GM21529 (cell line): Measurements from ENCODE around the gene ACTR10.
A peak's percentile ranks its signal among the peaks of the same experiment; 100 is the strongest.
"Not testable (repeated sequence)": the region's sequence is repeated elsewhere in the genome, so short reads cannot be mapped to it uniquely, and the experiment has no call there.

Source experiments
- ATAC-seq: cut with Tn5 transposase; IDR thresholded peaks from one replicate; pipeline ENCODE4 v1.9.1; 2021; ENCODE audit not compliant: unreplicated experiment

ACTR10 gene

DNA sequence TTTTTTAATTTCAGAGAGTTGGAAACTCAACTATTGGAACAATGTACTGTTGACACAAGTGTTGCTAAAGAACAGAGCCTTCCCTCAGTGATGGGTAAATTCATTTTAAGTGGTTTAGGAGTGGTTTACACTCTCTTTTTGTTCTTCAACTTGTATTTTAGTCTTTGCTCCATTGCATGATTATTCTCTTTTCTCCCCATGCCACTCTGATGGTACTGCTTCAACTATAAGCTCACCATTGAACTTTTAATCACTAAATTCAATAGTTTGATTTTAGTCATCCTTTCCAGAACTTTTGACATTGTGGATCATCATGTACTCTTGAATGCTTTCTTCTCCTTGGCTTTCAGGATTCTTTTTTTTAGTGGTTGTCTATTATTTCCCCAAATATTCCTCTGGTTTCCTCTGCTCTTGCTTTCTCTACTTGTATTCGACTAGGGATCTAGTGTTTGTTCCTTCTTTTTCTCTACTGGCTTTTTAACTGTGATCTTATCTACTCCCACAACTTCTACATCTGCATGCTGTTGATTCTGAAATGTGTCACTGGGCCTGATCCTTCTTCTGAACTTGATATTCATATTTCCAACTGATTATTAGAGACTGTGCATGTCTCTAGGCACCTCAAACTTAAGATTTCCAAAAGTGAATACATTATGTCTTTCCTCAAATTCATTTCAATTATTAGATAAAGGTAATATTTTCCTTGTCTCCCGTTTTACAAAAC, 15.4 kb downstream of the ACTR10 start:
- ATAC-seq, result no peak

DNA sequence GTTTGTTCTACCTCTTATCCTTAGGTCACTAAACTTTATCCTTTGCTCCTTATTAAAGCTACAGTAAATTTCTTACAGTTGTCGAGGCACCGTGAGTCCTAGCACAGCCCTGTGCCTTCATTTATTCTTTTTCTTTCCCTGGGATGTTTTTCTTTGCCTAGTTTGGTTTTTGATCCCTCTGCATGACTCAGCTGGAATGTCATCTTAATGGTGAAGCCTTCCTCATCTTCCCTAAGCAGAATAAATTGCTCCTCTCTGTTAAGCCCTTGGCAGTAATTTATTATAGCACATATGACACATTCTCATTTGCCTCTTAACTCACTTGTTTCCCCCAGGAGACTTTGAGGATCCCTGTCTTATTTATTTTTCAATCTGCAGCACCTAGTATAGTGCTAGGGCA, 16.6 kb downstream of the ACTR10 start:
- ATAC-seq, result no peak

DNA sequence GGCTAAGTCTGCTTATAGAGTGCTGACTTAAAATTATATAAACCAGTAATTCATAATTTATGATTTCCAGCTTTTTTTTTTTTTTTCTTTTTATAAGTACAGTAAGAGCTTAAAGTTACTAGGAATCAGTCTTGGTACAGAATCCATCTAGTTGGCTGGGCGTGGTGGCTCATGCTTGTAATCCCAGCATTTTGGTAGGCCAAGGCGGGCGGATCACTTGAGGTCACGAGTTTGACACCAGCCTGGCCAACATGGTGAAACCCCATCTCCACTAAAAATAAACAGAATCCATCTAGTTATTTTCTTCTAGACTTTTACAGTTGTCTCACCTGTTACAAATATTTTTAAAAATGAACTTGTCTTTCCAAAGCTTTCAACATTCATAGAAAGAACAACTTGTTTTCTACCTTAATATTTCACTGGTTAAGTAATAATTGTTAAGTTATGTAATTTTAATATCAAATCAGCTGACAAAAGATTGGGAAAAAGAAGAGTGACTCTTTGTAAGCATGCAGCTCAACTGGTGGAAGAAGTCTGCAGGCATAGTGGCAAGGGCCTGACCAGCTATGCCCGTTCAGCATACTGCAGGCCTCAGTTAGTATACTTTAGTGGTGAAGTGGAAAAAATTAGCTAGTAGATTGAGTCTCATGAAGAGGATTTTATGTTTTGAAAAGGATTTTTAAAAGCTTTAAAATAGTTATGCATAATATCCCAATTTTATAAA, 27.3 kb downstream of the ACTR10 start:
- no peak for ATAC-seq

DNA sequence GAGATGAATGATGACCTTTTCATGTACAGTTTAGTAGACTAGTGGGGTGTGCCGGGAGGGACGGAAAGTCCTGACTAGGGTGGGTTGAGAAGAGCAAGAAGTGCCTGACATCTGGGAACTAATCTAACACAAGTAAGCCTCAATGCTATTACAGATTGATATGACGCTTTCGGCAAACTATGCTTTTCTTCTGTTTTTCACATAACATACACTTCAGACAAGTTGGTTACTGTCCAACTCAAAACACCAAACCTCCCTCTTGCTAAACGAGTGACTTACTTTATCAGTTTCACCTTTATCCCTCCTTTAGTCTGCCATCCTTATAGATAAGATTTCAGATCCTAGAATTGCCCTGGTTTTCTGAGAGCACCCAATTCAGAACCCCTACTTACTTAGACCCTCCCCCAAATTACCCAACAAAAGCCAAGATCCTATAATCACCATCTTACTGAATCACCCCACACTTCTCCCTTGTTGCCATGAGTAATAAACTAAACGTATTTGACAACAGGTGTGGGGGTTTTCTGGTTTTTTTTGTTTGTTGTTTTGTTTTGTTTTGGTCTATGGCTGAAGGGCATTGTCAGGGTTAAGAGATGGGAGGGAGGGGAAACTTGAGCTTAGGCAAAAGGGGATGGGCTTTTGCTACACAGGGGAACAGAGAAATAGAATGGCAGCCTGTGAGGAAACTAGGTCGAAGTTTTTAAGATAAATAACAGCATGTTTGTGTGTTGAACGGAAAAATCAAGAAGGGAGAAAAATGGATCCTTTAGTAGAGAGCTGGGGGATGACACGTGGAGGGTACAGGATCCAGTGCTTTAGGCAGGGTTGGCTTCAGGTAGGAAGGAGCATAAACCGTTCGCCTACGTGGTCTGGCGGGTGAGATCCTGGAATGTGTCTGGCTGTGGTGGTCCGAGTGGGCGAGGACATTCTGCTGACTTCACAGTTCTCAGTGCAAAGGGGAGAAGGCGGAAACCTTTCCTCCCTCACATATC, 38.6 kb downstream of the ACTR10 start:
- no peak for ATAC-seq

DNA sequence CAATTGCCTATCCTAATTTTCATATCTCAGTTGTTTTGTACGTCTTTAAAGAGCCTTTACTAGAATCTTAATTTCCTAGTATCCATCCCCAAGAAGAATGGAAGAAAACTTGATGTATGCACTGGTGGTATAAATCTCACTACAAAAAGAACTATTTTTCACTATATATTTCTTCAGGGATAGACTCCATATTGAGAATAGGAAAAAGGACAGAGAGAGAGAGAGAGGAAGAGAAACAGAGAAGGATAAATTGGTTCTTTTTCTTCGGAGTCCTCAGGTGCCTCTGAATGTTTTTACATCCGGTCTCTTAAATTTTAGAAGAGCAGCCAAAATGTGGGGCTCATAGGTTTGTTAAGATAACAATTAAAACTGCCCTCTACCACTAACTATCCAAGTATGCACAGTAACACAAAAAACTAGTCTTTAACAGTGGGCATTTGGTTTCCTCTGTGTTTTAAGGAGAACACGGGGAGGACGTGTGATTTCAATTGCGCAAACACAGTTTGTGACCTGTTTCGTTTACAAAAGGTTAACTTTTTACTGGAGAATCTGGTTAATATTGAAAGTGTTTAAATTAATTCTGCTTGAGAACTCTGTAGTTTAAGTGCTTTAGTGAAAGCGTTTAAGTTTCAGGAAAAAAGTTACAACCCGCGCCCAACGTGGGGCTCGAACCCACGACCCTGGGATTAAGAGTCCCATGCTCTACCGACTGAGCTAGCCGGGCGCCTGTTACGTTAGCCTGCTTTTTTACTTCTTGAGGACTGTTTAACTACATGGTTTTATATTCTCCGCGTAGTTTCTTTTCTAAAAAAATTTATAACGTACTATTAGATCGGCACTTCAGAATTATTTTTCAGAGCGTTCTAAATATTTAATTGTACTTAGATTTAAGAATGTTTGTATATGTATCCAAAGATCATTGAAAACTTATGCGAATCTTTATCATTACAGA, 39.6 kb downstream of the ACTR10 start:
- peak; percentile 23 for ATAC-seq

DNA sequence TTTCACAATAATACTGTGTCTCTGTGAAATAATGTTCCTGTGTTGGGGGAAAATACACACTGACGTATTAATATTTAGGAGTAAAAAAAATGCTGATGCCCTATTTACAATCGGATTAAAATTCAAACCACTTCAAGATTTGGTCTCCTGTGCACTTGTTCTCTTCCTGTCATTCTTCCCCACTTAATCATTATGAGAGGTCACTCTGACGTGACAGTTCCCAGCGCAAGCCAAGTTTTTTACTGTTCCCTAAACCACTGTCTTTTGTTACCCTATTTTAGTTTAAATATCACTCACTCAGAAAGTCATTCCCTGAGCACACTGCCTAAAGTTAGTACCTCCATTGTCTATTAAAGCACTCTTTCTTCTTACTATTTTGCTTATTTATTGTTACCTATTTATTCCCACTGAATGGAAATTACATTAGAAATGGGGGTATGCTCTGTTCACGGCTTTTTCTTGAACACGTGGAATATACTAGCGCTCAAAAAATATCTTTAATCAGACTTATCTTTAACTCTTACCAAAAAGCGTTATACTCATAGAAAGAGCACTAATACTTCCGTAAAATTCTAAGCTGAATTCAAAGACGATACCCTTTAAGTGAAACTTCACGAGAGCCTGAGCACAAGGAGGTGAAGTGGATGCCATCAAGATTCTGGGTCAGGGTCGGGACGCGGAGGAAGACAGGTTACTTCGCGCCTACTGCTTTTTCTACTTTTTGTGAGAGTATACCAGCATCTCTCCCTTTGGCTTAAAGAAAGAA, 44.0 kb downstream of the ACTR10 start:
- ATAC-seq, result peak; percentile 33

DNA sequence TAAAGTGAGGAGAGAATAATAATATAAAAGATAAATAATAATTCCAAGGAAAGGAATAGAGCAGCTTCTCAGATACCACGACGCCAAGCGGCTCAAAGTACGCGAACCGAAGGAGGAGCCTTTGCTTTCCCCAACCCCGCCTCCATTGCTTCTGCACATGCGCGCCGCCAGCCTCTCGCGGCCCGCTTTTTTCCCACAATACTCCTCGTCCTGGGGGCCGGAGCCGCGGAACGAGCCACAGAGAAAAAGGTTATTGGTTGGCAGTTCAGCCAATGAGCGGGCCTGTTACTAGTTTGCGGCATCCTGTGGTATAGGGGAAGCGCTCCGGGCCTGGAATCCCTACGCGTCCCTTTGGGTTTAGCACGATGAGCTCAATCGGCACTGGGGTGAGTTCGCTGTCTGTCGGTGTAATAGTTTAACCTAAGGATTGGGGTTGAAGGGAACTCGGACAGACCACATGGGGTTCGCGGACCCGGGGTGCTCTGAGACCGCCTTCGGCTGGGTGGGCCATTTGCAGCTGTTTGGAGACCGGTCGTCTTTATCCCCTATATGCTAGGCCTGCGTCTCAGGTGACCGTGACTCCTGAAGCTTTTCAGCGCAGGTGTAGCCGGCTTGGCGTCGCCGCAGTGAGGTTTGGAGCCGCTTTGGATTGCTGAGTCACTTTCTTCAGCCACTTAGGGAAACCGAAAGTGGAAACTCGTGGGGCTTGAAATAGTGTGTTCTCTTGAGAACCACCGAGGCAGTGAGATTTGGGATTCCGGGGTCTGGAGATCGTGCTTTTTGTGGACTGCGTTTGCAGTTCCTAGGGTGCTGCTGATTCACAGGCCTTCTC, 44.8 kb downstream of the ACTR10 start, which contains the start of gene PSMA3:
Gene PSMA3, plus strand, starts transcription at position 288 of the 832 bp plus-strand sequence. Its CDS starts 78 bp downstream, at position 366.
- ATAC-seq, result peak; percentile 91

DNA sequence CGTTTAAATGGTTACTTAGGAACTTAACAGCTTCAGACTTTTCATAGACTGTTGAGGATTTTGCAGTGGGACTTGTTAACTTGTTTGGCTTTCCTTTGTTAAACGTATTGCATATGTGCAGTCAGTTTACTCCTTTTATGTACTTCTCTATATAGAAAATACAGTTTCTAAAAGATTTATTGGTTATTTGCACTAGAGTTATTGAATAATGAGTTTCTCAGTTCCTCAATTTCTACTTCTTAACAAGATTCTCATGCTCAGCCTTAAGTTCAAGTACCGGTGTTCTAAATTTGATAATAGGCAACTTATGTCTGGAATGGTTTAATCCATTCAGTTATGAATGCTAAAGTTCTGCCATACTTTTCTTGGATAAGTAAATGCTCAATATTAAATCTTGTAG, 45.6 kb downstream of the ACTR10 start:
- no peak for ATAC-seq

DNA sequence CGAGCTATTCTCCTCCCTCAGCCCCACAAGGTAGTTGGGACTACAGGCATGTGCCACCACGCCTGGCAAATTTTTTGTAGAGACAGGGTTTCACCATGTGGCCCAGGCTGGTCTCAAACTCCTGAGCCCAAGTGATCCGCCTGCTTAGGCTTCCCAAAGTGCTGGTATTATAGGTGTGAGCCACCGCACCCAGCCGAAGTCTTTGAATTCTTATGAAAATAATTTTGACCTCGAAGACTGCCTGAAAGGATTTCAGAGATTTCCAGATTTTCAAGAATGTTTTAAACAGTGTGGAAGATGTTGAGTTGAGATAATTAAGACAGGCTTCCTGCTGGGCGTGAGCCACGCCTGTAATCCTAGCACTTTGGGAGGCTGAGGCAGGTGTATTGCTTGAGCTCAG, 49.7 kb downstream of the ACTR10 start:
- no peak for ATAC-seq

DNA sequence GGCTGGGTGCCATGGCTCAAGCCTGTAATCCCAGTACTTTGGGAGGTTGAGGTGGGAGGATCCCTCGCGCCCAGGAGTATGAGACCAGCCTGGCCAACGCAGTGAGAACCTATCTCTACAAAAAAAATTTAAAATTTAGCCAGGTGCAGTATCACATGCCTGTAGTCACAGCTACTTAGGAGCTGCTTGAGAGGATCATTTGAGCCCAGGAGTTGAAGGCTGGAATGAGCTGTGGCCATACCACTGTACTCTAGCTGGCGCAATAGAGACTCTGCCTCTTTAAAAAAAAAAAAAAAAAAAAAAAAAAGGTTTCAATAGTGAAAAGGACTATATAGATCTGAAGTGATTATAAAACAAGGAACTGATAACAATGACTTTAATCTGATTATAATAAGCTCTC, 58.2 kb downstream of the ACTR10 start:
- no peak for ATAC-seq

DNA sequence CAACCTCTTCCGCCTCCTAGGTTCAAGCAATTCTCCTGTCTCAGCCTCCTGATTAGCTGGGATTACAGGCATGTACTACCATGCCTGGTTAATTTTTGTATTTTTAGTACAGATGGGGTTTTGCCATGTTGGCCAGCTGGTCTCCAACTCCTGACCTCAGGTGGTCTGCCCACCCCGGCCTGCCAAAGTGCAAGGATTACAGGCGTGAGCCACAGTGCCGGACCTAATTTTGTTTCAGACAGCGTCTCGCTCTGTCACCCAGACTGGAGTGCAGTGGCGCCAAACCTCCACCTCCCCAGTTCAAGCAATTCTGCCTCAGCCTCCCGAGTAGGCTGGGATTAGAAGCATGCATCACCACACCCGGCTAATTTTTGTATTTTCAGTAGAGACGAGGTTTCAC, 62.1 kb downstream of the ACTR10 start:
- ATAC-seq, result not testable (repeated sequence)

DNA sequence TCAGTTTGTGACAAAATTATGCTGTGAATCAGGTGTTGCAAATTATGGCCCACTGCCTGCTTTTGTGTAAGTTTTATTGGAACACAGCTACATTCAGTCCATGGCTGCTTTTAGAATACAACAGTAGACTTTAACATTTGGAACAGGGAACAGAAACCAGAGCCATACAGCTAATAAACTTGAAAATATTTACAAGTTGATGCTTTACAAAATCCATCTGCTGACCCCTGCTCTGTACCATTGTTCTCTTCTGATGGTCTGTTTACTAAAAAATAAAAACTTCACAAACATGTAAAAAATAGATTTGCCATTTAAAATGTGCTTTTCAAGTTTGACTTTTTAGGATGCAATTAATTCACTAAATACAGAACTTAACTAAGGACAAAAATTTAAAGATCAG, 65.5 kb downstream of the ACTR10 start:
- ATAC-seq, result no peak

DNA sequence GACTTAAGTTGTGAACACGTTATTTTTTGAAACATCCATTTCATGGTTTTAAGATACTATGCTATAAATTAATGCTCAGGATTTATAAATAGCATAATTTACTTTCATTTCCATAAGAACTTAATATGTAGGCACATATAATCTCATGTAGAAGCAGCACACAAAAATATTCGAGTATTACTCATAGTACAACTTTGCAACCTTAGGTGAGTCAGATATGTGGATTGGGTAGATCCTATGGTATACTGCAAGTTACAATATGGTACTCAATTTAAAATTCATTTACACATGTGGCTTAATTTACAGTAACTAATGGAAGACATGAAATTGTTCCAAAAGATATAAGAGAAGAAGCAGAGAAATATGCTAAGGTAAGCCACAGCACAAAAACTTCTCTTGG, 70.7 kb downstream of the ACTR10 start:
- no peak for ATAC-seq

DNA sequence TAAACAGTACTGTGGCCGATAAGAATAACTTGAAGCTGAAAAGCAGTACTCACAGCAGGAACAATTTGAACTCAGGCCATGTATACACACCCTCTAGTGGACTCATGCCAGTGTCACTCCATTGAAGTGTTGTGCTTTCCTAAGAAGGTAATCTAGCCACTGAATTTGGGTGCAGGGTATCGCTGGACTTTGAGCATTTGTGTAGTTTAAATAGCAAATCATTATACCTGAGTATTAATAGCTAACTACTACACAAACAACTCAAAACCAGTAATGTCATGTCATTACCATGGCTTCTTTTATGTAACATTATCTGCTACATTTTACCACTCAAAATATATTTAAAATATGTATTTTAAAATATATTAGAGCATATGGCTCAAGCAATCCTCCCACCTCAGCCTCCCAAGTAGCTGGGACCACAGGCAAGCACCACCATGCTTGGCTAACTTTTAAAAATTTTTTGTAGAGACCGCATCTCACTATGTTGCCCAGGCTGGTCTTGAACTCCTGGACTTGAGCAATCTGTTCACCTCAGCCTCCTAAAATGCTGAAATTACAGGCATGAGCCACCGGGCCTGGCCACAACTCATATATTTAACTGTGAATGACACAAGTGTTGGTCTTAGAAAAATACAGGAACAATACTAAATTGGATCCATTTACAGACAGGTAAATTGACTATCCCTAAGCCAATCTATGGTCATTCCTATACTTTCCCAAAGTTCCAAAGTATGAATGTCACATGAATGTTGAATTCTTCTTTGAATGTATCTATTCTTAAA, 72.8 kb downstream of the ACTR10 start:
- no peak for ATAC-seq

DNA sequence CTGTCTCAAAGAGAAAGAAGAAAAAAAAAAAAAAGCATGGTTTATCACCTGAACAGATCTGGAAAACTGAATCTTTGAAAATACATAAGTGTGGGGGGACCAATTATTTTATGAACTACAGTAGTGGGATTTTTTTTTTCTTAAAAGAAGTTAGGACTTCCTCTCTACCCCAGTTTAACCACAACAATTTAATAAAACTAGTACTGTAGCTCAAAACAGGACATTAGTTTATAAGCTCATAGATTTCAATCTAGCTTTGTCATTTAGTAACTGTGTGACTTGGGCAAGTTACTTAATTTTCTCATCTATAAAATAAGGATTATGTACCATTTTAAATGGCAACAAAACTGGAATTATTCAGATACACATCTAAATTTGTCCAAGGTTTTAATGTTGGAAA, 74.9 kb downstream of the ACTR10 start:
- ATAC-seq, result no peak

DNA sequence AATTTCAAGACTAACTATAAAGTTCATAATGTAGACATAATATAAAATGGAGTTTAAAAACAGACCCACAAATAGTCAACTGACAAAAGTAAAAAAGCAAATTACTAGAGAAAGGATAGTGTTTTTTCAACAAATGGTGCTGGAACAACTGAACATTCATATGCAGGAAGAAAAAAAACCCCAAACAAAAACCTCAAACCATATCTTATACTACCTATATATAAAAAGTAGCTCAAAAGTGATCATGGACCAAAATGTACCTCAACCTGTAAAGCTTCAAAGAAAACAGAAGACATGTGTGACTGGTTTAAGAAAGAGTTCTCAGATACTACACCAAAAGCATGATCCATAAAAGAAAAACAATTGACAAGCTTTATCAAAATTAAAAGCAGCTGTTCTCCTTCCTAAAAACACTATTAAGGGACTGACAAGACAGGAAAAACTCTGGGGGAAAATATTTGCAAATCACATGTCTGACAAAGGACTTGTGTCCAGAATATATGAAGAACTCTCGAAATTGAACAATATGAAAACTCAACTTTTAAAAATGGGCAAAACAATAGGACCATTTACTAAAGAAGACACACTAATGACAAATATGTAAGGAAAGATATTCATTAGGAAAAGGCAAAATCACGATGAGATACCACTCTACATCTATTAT, 75.7 kb downstream of the ACTR10 start:
- ATAC-seq, result no peak

DNA sequence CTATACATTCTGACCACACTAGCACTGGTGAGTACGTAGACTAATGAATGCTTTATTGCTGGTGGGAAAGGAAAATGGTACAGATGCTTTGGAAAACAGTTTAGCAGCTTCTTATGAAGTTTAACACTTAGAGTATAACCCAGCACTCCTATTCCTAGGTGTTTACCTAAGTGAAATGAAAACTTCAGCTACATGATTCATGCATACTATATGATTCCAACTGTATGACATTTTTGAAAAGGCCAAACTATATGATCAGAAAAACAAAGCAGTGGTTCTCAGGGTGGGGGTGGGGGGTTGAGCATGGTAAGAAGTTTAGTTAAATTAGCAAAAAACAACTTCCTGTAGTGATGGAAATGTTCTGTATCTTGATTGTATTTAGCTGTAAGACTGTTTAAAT, 76.3 kb downstream of the ACTR10 start:
- ATAC-seq, result no peak
